WTC11 (cell line): ENCODE measurements around the gene AHCYL1. TPM values are rescaled to one million over a fixed set of nuclear protein-coding genes. Genes with fewer than 3 reads are reported as not detected.

Experiments used
- total RNA-seq: library from RNA; stranded (reverse); gene quantifications from 3 replicates; pipeline ENCODE4 v1.2.3, GENCODE V29; 2021

The AHCYL1 gene
- total RNA-seq, 1 experiment from 2014 or later: 92.1 TPM

Other genes starting within 250 kb of the AHCYL1 start
- 2.2 to 3.5 TPM (median 3.3 TPM) in 3 replicates for gene GSTM3, start 243.7 kb upstream of the AHCYL1 start, total RNA-seq
- gene EPS8L3, start 220.8 kb upstream of the AHCYL1 start, total RNA-seq: 0.17 to 0.41 TPM in 2 of 3 replicates, not detected in the other
- gene CSF1, start 73.9 kb upstream of the AHCYL1 start, total RNA-seq: 2.5 to 3.3 TPM (median 3.0 TPM) in 3 replicates
- gene STRIP1, start 49.9 kb downstream of the AHCYL1 start, total RNA-seq: 36.8 to 42.8 TPM (median 38.2 TPM) in 3 replicates
- 0.09 to 0.15 TPM in 2 of 3 replicates, not detected in the other for gene ALX3, start 85.9 kb downstream of the AHCYL1 start, total RNA-seq
- 0.11 TPM in 1 of 3 replicates, not detected in the others for gene UBL4B, start 127.7 kb downstream of the AHCYL1 start, total RNA-seq
- gene SLC6A17, start 165.7 kb downstream of the AHCYL1 start, total RNA-seq: 0.09 to 0.24 TPM (median 0.16 TPM) in 3 replicates
- gene KCNC4, start 225.5 kb downstream of the AHCYL1 start, total RNA-seq: 19.9 to 21.9 TPM (median 21.9 TPM) in 3 replicates